GM21737 (cell line): ENCODE results near the gene SNRNP48.
A peak's percentile ranks its signal among the peaks of the same experiment; 100 is the strongest.

Source experiments
- ATAC-seq: cut with Tn5 transposase; IDR thresholded peaks from one replicate; pipeline ENCODE4 v1.9.1; 2021; ENCODE audit warnings: mild to moderate bottlenecking, moderate library complexity; ENCODE audit not compliant: unreplicated experiment

SNRNP48 gene

GRCh38 chr6:7590918-7591302 is 912 bp downstream of the SNRNP48 start:
- ATAC-seq = no peak

GRCh38 chr6:7591770-7592169 is 1.8 kb downstream of the SNRNP48 start:
- ATAC-seq = no peak

DNA sequence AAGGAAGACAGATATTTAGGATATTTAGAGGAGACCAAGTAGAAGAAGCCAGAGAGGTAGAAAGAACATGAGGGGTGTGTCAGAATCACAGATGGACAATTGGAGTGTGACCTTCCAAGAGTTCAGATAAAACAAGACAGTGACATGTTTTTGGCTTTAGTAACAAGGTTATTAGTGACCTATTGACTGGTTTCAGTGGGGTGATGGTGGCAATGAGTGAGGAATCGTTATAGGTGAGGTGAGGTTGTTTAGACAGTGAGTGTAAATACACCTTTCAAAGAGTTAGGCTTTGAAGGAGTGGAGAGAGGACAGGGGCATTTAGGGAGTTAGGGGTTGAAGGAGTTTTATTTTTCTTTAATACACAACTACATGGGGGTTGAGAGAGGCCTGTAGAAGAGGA is 3.2 kb downstream of the SNRNP48 start:
- no peak for ATAC-seq

- no peak for ATAC-seq
Measured at GRCh38 chr6:7594579-7595125, 4.7 kb downstream of the SNRNP48 start.

DNA sequence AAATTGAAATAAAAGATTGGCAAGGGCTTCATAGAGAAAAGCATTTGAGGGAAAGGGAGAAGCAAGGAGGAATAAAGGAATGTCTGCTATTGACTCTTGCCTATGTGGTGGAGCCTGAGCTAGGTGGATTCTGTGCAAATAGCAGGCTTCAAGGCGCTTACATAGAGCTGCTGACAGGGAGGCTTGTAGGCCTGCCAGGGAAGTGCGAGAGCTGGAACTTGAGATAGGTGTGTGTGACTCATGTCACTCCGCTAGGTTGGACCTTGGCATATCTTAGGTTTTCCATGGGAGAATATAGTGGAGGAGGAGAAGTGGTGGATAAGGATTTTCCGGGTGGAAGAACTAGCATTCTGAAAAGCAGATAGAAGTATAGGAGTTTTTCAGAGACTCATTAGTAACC is 14.0 kb downstream of the SNRNP48 start:
- no peak for ATAC-seq

DNA sequence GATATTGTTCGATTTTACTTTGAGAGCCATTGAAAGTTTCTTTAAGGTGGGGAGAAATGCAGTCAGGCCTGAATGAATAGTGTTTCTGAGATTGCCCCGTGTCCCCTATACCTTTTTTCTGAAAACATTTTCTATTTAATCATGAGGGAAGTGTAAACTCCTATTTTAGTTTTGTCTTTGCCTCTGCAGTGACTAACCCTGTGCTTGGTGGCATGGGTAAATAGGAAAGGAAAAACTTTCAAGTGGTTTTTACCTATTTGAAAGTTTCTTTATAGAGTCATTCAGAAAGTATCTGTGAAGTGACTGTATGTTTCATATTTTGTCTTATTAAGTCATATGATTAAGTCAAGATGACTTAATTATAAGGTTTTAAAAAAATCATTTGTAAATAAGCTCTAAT is 14.5 kb downstream of the SNRNP48 start:
- ATAC-seq = no peak

- ATAC-seq = no peak
Measured at GRCh38 chr6:7615611-7616383, 25.8 kb downstream of the SNRNP48 start.

GRCh38 chr6:7617801-7618764 is 28.1 kb downstream of the SNRNP48 start:
- ATAC-seq = peak; percentile 72

DNA sequence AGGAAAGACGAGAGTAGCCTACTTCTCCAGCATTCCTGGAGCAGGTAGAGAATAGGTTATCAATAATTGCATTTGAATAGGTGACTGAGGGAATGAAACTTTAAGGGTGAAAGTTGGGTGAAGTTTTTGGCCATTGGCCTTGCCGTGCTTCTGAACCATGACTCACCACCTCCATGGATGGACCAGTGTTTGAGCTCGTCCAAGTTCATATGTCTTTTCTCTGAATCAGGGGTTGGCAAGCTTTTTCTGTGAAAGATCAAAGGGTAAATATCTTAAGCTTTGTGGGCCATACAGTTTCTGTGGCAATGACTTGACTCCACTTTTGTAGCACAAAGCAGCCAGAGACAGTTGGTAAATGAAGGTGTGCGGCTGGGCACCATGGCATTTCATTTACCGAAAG is 31.8 kb downstream of the SNRNP48 start:
- ATAC-seq = no peak

DNA sequence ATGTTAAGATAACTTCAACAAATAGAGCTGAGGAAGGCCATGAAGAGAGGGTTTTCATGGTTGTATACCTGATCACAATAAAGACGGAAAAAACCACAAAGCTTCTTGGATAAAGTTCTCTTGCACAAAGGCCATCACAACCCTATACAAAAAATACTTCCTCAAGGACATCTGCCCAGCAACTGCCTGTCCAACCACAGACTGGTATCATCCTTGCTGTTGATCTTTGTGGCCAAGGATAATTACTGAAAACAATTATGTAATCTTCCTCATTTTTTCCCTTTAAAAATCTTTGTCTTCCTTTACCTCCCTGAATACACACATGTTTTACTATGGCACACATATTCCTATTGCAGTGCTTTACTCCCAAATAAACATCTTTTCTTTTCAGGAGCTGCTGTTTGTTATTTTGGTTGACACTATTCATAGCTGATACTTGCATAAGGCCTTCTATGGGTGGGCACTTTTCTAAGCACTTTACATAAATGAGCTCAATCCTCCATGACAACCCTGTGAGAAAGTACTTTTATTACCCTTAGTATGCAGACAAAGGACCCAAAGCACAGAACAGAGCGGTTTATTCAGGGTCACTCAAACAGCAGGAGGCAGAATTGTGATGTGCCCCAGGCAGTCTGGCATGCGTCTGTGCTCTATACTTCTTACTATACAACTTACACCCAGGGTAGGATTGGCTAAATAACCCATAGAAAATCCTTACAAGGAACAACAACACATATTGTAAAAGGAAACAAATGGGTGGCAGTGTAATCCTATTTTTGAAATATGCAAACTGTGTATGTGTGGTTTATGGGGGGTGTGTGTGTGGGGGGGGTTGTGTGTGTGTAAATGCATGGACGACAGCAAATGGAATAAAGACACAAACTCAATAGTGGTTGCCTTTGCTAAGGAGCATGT is 35.1 kb downstream of the SNRNP48 start:
- no peak for ATAC-seq

- ATAC-seq = no peak
Measured at GRCh38 chr6:7628479-7628878, 38.5 kb downstream of the SNRNP48 start.

GRCh38 chr6:7628909-7629308 is 38.9 kb downstream of the SNRNP48 start:
- ATAC-seq = no peak

DNA sequence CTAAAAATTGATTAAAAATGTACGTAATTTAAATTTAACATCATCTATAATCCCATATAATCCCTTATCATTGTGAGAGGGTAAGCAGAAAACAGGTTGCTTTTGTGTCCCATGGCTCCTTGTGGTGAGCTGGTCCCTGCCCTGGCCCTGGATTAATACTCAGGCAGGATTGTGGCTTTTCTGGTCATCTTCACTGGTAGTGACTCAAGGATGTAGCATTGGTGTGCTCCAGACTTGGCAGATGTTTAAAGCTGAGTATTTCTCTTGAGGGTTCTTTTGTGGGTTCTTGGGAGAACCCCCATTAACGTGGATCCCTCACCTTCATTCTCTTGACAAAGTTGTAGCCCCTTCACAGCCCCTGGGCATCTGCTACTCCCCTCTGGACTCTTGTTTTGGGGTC is 39.3 kb downstream of the SNRNP48 start:
- no peak for ATAC-seq

GRCh38 chr6:7630792-7631191 is 40.8 kb downstream of the SNRNP48 start:
- ATAC-seq = no peak

- ATAC-seq = no peak
Measured at GRCh38 chr6:7631466-7631865, 41.5 kb downstream of the SNRNP48 start.

DNA sequence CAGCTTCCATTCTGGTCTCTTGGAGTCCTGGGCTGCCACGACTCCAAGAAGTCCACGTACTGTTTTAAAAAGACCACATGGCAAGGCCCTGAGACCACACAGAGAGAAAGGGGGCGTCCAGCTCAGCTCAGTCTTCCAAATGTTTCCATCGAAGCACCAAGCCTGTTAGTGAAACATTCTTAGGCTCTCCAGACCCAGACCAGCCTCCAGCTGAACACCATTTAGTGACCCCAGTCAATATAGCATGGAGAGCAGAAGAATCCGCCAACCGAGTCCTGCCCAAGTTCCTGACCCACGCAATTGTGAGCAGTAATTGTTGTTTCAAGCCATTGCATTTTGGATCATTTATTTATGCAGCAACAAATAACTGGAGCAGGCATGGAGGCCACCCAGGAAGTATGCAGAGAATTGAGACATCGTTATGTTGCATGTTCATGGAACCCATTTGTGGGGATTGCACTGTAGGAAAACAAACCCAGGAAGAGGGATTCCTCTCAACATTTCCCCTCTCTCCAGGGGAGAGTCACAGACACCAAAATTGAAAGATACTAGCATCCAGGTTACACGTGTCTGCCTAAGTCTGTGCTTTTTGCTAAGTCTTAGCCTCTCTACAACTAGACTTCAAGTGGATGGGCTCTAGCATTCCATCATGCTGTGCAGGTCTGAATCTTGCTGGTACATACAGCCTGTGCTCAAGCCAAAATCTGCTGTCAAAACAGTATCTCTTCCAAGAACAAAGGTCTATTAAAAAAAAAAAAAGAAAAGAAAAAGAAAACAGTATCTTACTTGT is 42.7 kb downstream of the SNRNP48 start:
- ATAC-seq = no peak

DNA sequence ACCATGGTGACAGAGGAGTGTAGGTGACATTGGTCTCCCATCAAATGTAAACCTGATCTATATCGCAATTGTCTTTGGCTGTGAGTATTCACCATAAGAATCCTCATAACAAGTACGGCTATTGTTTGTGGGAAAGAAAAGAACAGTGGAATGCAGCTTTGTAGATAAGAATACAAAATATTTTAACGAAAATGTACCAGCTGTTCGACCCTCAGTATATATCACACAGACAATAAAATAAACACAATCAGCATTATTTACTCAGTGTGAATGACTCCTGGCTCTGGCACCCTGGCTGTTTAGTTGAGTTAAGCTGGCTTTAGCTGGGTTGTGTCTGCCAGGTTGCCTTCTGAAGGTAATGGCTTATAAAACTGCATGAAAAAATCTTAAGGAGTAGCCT is 43.4 kb downstream of the SNRNP48 start:
- ATAC-seq = no peak

- ATAC-seq = no peak
Measured at GRCh38 chr6:7636151-7636550, 46.2 kb downstream of the SNRNP48 start.

GRCh38 chr6:7637533-7637932 is 47.5 kb downstream of the SNRNP48 start:
- ATAC-seq = no peak

DNA sequence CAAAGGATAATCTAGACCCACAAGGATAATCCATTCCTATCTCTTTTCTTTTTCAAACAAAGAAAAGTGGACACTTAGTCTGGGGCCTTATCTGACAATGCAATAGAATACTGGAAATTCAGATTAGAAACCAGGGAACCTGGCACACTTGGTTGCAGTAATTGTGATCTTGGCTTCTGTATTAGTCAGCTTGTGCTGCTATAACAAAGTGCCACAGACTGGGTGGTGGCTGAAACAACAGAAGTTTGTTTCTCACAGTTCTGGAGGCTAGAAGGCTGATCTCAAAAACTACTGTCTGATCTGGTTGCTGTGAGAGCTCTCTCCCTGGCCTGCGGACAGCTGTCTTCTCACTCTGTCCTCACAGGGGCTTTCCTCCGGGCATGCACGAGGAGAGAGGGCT is 49.4 kb downstream of the SNRNP48 start:
- no peak for ATAC-seq
